Astrocyte of the cerebellum (primary cell): ENCODE measurements around the gene KRTAP12-1.

Experiments used
- DNase-seq: peaks from one replicate; pipeline ENCODE4 v3.0.0-alpha.2; 2011; ENCODE audit warnings: low read depth
- H3K4me3 ChIP-seq: 2 replicates; pipeline ENCODE4 v1.5.1; 2011; ENCODE audit warnings: mild to moderate bottlenecking, low read depth, low read length, moderate library complexity
- in situ Hi-C: cut with HindIII; loops from 2 replicates; pipeline ENCODE4 v1.10.0; 2017; ENCODE audit warnings: low sequenced_read_pairs
- TF ChIP-seq, protein P1 (sequence below): IDR thresholded peaks from 2 replicates; pipeline ENCODE4 v1.5.1; 2012; ENCODE audit warnings: low read length, low read depth, moderate library complexity, mild to moderate bottlenecking; ENCODE audit errors: missing control alignments

The KRTAP12-1 gene

DNA sequence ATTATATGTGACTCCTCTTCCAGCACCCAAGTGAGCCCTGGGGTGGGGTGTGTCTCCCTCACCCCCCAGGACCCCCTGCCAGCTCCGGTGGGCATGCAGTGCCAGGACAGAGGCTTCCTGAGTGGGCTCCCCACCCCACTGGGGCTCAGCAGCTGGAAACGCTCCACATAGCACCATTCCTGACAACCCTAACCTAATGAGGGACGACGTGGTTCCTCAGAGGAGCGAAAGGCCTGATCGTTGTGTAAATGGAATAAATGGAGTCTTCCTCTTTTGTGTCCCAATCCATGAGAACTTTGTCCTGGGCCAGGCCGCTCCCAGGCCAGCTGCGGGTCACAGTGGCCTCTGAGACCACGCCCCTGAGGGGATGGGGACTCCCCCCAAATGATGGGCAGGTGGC is 31.2 kb upstream of the KRTAP12-1 start:
- TF ChIP-seq, protein P1, sequence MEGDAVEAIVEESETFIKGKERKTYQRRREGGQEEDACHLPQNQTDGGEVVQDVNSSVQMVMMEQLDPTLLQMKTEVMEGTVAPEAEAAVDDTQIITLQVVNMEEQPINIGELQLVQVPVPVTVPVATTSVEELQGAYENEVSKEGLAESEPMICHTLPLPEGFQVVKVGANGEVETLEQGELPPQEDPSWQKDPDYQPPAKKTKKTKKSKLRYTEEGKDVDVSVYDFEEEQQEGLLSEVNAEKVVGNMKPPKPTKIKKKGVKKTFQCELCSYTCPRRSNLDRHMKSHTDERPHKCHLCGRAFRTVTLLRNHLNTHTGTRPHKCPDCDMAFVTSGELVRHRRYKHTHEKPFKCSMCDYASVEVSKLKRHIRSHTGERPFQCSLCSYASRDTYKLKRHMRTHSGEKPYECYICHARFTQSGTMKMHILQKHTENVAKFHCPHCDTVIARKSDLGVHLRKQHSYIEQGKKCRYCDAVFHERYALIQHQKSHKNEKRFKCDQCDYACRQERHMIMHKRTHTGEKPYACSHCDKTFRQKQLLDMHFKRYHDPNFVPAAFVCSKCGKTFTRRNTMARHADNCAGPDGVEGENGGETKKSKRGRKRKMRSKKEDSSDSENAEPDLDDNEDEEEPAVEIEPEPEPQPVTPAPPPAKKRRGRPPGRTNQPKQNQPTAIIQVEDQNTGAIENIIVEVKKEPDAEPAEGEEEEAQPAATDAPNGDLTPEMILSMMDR: no peak
- DNase-seq: no peak
- in situ Hi-C loops: loop anchor here (10.0 kb wide), 1 partner anchor 368 kb away; no protein-coding TSS in a partner anchor
- no peak overlapping the region for H3K4me3 ChIP-seq

DNA sequence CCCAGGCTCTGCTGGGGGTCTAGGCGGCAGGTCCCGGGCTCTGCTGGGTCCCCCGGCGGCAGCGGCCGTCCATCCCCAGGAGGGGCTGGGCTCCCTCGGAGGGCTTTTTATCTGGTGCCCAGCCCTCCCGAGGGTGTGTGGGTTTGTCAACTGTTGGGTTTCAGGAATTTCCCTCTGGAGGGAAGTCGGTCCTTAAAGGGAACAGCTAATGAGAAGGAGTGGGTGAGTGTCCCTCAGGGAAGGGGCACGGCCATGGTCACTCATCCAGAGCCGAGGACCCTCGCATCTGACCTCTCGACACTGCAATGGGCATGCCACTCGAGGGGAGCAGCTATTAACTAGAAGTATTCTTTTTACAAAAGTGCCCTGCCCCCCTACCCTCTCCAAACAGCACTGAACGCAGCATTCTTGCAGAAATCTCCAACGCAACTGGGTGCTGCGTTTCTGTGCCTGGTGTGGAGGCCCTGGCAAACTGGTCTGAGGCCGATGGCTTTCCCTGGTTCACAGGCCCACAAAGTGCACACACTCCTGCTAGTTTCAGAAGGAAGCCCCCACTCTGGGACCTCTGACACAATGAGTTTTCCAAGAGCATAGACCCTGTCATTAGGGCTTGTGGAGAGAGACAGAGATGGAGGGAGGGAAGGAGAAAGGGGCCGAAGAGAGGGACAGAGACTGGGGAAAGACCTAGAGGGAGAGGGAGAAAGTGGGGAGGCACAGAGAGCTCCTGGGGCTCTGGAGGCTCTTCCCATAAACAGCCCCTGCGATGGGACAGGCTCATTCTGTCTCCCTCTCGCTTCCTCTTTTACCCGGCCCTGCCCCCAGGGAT is 30.5 kb upstream of the KRTAP12-1 start:
- in situ Hi-C loops: loop anchor here (10.0 kb wide), 1 partner anchor 368 kb away; no protein-coding TSS in a partner anchor
- TF ChIP-seq, protein P1: no peak
- H3K4me3 ChIP-seq: no peak overlapping the region
- no peak for DNase-seq

DNA sequence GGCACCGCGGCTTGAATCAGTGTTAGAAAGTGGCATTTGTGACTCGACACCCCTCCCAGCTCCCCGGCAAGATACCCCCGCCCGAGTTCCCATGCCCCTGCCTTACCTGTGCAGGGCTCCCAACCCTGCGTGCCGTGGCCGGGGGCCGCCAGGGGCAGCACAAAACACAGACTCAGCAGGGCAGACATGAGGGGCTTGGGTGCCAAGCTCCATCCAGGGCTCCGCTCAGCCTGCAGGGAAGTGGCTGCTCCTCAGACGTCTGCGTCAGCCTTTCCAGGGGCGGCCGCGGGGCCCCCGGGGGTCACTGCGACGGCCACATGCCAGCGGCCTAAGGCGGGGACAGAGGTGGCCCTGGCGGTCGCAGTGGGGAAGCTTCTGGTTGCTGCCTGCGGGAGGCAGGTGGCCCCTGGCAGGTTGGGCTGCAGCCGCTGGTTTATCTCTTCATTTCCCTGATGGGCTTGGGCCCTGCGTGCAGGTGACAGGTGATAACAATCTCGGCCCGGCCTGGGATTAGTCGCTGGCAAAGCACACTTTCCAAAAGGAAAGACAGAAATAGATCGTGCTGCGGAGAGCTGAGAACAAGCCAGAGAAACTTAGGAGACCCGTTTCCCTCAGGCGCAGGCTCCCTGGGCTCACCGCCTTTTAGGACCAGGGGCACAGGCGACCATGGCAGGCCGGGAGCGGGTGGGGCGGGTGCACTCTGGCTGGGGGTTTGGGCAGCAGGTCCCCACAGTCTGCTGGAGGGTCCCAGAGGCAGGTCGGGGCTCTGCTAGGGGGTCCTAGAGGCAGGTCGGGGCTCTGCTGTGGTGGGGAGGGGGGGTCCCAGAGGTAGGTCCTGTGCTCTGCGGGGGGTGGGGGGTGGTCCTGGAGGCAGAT is 29.6 kb upstream of the KRTAP12-1 start, which contains the start of gene TSPEAR:
TSS of gene TSPEAR (minus strand) at position 246 of the 876 bp plus-strand sequence. CDS start at position 188, 58 bp downstream.
- DNase-seq: no peak
- TF ChIP-seq, protein P1: no peak
- in situ Hi-C loops: loop anchor here (10.0 kb wide), 1 partner anchor 367 kb away; no protein-coding TSS in a partner anchor
- no peak within 1 kb of the TSS for H3K4me3 ChIP-seq

DNA sequence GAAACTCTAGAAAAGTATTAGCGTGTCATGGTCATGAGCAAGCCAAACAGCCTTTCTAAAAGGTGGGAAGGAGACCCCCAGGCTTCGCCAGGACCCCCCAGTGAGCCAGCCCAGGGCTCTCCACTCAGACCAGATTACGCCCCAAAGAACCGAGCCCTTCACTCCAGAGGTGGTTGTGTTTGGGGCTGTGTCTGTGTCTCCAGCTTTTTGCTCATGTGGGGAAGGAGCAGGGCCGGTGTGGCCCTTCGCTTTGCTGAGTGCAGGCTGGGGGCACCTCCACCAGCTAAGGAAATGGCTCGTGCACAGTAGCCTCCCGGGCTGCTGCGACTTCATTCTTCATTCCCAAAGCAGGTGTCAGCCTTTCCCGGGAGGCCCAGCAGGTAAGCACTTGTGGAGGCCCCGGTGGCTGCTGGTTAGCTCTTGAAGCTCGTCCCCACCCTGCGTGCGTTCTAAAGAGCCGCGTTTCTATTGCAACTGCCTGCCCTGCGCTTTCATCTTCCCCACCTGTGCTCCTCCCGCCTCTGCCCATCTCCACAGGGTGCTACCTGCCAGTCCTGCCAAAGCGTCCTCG is 28.9 kb upstream of the KRTAP12-1 start:
- no peak for DNase-seq
- no peak overlapping the region for H3K4me3 ChIP-seq
- in situ Hi-C loops: loop anchor here (10.0 kb wide), 1 partner anchor 366 kb away; no protein-coding TSS in a partner anchor
- TF ChIP-seq, protein P1: no peak

DNA sequence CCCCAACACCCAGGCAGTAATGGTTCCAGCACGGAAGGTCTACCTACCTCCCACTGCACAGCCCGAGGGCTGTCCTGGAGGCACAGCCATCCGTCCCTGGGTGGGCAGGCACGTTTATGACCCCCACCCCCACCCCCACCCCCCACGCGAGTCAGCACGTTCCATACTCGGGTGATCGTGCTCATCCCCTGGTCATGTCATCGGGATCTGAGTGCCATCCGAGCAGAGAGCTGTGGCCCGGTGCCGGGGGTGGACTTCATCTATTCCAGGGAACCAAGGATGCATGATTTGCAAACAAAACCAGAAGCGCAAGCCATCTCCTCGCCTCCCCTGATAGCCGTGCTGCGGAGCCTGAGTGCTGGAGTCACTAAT is 28.3 kb upstream of the KRTAP12-1 start:
- in situ Hi-C loops: loop anchor here (10.0 kb wide), 1 partner anchor 365 kb away; no protein-coding TSS in a partner anchor
- no peak overlapping the region for H3K4me3 ChIP-seq
- DNase-seq: no peak
- TF ChIP-seq, protein P1: no peak
